Anterior cingulate cortex (tissue), 58 donors: ENCODE measurements around the gene TIGD7.

Source experiments
- DNase-seq, 58 donors: peaks; one replicate each; lab custom pipeline; 2025; lab: John Stamatoyannopoulos, UW

The TIGD7 gene, protein sequence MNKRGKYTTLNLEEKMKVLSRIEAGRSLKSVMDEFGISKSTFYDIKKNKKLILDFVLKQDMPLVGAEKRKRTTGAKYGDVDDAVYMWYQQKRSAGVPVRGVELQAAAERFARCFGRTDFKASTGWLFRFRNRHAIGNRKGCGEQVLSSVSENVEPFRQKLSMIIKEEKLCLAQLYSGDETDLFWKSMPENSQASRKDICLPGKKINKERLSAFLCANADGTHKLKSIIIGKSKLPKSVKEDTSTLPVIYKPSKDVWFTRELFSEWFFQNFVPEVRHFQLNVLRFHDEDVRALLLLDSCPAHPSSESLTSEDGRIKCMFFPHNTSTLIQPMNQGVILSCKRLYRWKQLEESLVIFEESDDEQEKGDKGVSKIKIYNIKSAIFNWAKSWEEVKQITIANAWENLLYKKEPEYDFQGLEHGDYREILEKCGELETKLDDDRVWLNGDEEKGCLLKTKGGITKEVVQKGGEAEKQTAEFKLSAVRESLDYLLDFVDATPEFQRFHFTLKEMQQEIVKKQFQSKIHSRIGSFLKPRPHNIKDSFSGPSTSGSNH

DNA sequence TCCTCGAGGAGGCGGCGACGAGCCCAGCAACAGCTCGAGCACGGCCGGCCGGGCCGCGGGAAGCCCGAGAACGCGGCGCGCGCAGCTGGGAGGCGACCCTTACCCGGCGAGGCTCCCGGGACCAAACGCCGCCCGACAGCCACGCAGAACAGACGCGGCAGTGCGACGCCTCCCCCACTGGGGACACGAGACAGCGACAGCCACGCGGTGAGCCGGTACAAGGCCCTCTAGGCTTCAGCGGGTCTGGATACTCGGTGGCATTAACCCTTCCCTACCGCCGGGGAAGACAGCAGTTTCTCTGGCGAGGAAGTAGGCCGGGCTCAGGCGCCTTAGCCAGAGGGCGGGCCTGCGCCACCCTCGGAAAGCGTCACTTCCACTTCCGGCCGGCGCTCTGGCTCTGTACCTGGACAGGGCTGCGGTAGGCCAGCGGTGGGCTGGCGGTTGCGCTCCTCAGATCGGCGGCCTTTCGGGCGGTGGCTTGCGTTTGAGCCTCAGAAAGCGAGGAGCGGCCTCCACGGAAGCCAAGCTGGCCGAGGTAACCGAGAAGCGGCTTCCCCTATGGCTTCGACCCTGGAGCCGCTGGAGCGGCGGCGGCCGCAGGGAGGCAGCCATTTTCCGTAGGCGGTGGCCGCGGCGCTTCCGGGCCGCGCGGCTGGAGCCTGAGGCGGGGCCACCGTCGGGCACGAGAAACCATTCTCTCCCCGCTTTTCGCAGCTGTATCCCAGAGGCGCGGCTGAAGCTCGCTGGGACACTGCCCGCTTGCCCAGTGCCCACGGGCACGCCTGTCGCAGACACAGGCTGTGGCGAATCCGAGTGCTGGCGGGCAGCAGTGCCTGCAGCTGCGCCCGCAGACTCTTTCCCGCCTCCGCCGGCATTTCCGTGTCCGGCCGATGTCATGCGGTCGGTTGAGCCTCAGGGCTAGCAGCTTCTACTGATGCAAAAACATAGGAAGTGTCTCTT, at the start of gene TIGD7, which contains the start of gene ZNF75A:
TSS of gene TIGD7 (minus strand) at position 322 of the 960 bp plus-strand sequence. CDS start 4,816 bp downstream, outside the sequence.
TSS of gene ZNF75A (plus strand) at position 389 of the 960 bp plus-strand sequence. CDS start 2,932 bp downstream, outside the sequence.
- DNase-seq = peak; percentile 64 to 98 (median 91)

DNA sequence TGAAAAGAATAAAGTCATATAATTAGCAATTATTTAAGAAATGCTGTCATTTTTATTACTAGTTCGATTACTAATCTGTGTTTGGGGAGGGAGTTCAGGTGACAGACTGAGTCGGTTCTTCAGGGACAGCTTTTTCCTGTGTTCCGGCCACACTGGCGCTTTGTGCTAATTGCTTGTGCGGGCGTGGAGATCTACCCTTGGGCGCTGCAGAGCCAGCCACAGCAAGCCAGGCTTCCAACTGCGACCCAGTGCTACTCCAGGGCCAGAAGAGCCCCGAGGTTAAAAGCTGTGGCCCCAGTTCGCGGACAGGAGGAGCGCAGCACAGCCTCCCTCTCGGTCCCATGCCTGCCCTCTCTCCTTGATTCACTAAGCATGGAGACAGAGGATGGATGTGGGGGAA, 43.9 kb upstream of the TIGD7 start:
- no peak for DNase-seq

DNA sequence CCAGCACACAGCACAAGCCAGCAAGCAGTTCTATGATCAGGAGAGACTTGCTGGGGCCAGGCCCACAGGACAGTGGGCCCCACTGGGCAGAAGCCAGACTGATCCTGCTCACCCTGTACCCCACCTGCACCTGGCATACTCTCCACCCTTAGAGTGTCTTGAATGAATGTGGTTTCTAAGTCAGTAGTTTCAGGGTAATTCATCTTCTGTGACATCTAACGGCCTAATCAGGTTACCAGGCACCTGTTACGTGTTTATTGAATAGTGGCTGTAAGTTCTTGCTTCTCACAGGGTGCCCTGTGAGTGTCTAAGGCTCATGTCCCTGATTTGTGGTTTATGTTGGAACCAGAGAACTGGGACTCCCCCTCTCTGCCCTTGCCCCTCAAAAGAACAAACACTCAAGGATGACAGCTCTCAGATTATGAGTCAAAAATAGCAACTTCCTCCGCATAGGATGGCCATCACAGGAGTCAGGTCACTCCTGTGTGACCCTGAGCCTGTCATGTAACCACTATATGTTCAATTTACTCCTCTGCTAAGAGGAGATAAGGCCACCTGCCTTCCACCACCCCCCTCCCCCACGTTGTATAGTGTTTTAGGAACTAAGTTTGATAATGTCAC, 43.4 kb upstream of the TIGD7 start:
- DNase-seq = no peak

- no peak for DNase-seq
Measured at GRCh38 chr16:3347586-3347985, 42.4 kb upstream of the TIGD7 start.

- no peak for DNase-seq
Measured at GRCh38 chr16:3346041-3346440, 40.8 kb upstream of the TIGD7 start.

GRCh38 chr16:3328643-3329042, 23.4 kb upstream of the TIGD7 start:
- no peak for DNase-seq

DNA sequence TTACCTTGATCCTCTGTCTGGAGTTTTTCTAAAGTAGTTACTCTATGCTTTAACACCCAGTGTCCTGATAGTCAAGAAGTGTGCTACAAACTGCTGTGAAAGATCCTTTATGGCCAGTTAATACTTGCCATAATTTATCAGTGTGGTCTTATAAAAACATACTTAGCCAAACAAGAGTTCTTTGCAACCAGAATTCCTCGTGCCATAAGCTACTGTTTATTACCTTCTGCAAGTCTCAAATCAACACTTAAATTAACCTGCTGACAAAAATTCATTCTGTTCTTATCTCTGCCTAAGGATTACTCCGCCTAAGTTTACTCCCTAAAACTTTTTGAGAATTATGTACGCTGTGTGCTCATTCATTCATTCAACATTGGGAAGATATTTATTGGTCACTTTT, 22.9 kb upstream of the TIGD7 start:
- no peak for DNase-seq

GRCh38 chr16:3327514-3327913, 22.3 kb upstream of the TIGD7 start:
- DNase-seq = no peak

DNA sequence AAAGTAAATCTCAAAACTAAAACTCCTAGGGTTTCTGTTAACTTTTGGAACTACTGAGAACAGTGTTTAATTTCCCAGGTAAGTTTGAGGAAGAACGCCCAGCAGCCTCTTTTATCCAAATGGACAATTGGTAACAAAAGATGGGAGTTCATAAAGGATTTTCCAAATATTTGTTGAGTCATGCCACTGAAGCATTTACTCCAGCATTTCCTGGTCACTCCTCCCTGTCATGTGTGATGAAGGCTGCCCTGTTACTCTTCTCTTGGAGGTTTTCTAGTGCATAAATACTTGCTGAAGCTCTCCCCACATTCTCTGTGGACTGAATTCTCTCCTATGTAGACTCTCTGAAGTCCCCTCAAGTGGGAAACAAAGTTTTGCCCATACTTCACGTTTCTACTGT, 16.6 kb upstream of the TIGD7 start:
- DNase-seq = no peak

DNA sequence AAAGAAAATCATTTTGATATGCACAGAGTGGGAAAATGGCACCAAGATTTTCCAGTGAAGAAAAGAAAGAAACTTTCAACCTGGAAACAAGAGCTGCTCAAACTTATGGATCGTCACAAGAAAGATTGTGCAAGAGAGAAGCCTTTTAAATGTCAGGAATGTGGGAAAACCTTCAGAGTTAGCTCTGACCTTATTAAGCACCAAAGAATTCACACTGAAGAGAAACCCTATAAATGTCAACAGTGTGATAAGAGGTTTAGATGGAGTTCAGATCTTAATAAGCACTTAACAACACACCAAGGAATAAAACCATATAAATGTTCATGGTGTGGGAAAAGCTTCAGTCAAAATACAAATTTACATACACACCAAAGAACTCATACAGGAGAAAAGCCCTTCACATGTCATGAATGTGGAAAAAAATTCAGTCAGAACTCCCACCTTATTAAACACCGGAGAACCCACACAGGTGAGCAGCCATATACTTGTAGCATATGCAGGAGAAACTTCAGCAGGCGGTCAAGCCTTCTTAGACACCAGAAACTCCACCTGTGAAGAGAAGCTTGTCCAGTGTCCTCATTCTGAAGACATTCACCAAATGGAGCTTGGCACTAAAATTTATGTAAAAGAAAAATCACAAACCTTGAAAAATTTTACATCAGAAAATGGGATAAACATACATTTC, 12.2 kb upstream of the TIGD7 start:
- DNase-seq = no peak

GRCh38 chr16:3311496-3311895, 6.3 kb upstream of the TIGD7 start:
- no peak for DNase-seq

- DNase-seq = no peak
Measured at GRCh38 chr16:3306078-3306477, 848 bp upstream of the TIGD7 start.

GRCh38 chr16:3304370-3304769, 860 bp downstream of the TIGD7 start:
- DNase-seq = peak in 1 of 58 donors; percentile 5

- peak in 5 of 58 donors; percentile 2 to 52 (median 8) for DNase-seq
Measured at GRCh38 chr16:3295783-3296182, 9.4 kb downstream of the TIGD7 start.

DNA sequence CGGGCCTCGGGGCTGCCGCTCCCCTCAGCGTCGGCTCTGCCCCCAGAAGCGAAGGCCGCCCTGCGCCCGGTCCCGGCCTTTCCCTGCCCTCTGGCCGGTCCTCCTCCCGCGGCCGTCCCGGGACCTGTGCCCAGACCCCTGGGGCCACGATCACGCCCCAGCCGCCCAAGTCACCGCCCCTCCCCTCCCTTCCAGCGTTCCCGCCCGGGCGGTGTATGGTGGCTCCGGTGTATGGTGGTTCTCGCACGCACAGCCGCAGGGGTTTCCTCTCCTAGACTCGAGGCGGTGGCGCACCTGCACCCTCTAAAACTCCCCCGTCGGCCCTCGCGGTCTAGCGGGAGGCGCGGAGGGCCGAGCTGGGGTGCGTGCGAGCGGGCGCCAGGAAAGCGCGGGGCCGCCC, 10.0 kb downstream of the TIGD7 start:
- DNase-seq = no peak

DNA sequence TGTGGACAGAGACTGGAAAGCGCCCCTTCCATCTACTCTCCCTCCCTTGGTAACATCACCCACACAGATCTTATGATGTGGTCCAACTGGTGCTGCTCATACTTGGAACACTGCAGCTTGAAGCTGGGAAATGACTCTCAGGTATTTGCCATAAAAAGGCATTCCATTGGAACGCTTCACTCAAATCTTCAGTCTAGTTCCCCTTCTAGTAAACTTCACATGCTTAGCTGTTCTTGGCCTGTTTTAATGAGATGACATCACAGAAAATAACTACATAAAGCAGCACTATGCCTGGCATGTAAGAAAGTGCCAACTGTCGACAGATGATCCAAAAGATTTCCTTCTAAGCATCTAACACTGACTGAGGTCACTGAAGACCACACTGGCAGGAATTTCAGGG, 12.6 kb downstream of the TIGD7 start:
- peak in 1 of 58 donors; percentile 5 for DNase-seq

GRCh38 chr16:3289998-3290673, 15.1 kb downstream of the TIGD7 start:
- DNase-seq = no peak

GRCh38 chr16:3285131-3285530, 20.1 kb downstream of the TIGD7 start:
- DNase-seq = no peak
